Activated T-cell treated with anti-CD3 and anti-CD28 coated beads, Interleukin-2, amount 50 U/mL, for 4 hours (primary cell): ENCODE results near the gene E2F7. TPM values are rescaled to one million over a fixed set of nuclear protein-coding genes. Genes with fewer than 3 reads are reported as not detected.
A peak's percentile ranks its signal among the peaks of the same experiment; 100 is the strongest.
"Not testable (repeated sequence)": the region's sequence is repeated elsewhere in the genome, so short reads cannot be mapped to it uniquely, and the experiment has no call there.

Experiments
- ATAC-seq, 2 donors: fragments of 200-7000 bp; cut with Tn5 transposase; one replicate each; pipeline ENCODE4 v1.10.0; 2021
- DNase-seq: peaks from one replicate; pipeline ENCODE4 v3.0.0-alpha.2; 2020
- H3K27me3 Mint-ChIP-seq: one replicate; pipeline ENCODE4 v1.8.0; 2021; ENCODE audit warnings: low read depth, mixed read lengths
- H3K36me3 Mint-ChIP-seq: one replicate; pipeline ENCODE4 v1.8.0; 2022; ENCODE audit warnings: mixed read lengths; ENCODE audit not compliant: insufficient read depth
- H3K4me1 Mint-ChIP-seq: one replicate; pipeline ENCODE4 v1.8.0; 2021; ENCODE audit warnings: low read depth, mixed read lengths
- H3K4me3 Mint-ChIP-seq: one replicate; pipeline ENCODE4 v1.8.0; 2021; ENCODE audit warnings: mild to moderate bottlenecking, moderate library complexity, mixed read lengths
- H3K9me3 Mint-ChIP-seq: one replicate; pipeline ENCODE4 v1.8.0; 2021; ENCODE audit warnings: mixed read lengths
- total RNA-seq, 3 donors: library from RNA; stranded (reverse); gene quantifications; one replicate each; pipeline ENCODE4 v1.2.1, GENCODE V29; 2021

E2F7 gene
- total RNA-seq, 3 donors from 2014 or later, result 1.6 to 2.0 (median 1.6) TPM

DNA sequence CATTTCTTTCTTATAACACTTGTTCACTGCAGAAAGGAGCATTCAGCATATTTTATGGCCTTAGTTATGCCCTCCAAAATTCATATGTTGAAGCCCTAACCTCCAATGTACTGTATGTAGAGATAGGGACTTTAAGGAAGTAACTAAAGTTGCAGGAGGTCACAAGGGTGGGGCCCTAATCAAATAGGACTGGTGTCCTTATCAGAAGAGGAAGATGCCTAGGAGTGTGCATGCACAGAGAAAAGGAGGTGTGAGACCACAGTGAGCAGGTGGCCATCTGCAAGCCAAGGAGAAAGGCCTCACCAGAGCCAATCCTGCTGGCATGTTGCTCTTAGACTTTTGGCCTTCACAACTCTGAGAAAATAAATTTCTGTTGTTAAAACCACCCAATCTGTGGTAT is 12.9 kb upstream of the E2F7 start:
- H3K27me3 Mint-ChIP-seq, result peaks cover 23% of the 10 kb centered on the region

DNA sequence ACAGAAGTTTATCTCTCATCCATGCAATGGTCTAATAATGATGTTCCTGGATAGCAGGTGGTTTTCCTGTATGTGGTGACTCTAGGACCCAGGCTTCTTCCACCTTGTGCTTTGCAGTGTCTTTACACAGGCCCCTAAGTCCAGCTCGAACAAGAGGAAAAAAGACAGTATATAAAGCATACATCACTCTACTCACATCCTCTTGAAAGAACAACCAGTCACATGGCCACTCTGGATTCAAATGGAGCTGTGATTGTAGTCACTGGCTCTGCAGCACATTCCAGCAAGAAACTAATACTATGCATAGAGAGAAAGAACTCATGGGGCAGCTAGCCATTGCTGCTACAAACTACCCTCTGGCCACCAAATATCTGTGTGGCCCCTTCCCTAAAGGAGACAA is 11.5 kb upstream of the E2F7 start:
- no peak for DNase-seq
- ATAC-seq, result no peak
- no peaks in the 10 kb centered on the region for H3K36me3 Mint-ChIP-seq
- no peaks in the 10 kb centered on the region for H3K9me3 Mint-ChIP-seq
- peaks cover 23% of the 10 kb centered on the region for H3K27me3 Mint-ChIP-seq
- H3K4me3 Mint-ChIP-seq, result no peak overlapping the region
- H3K4me1 Mint-ChIP-seq, result no peaks in the 10 kb centered on the region

More for the DNA sequence above, 12.9 kb upstream of the E2F7 start:
- Mint-ChIP-seq H3K4me3 (no peak overlapping the region), H3K9me3 (no peaks in the 10 kb centered on the region), H3K36me3 (no peaks in the 10 kb centered on the region), H3K4me1 (no peaks in the 10 kb centered on the region)
- no peak for DNase-seq
- no peak for ATAC-seq

DNA sequence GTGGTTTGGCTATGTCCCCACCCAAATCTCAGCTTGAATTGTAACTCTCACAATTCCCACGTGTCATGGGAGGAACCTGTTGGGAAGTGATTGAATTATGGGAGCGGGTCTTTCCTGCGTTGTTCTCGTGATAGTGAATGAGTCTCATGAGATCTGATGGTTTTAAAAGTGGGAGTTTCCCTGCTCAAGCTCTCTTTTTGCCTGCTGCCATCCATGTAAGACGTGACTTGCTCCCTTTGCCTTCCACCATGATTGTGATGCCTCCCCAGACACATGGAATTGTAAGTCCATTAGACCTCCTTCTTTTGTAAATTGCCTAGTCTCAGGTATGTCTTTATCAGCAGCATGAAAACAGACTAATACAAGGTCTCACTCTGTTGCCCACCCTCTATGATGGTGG is 8.5 kb upstream of the E2F7 start:
- DNase-seq, H3K36me3 Mint-ChIP-seq, H3K4me1 Mint-ChIP-seq, H3K4me3 Mint-ChIP-seq, ATAC-seq, H3K9me3 Mint-ChIP-seq: not testable (repeated sequence)
- H3K27me3 Mint-ChIP-seq, result peaks cover 13% of the 10 kb centered on the region

- ATAC-seq (no peak), DNase-seq (no peak)
- Mint-ChIP-seq H3K27me3 (peaks cover 7% of the 10 kb centered on the region), H3K36me3 (no peaks in the 10 kb centered on the region), H3K4me1 (no peaks in the 10 kb centered on the region), H3K9me3 (no peaks in the 10 kb centered on the region), H3K4me3 (no peak overlapping the region)
These were observed 7.6 kb upstream of the E2F7 start for GRCh38 chr12:77072833-77073495.

DNA sequence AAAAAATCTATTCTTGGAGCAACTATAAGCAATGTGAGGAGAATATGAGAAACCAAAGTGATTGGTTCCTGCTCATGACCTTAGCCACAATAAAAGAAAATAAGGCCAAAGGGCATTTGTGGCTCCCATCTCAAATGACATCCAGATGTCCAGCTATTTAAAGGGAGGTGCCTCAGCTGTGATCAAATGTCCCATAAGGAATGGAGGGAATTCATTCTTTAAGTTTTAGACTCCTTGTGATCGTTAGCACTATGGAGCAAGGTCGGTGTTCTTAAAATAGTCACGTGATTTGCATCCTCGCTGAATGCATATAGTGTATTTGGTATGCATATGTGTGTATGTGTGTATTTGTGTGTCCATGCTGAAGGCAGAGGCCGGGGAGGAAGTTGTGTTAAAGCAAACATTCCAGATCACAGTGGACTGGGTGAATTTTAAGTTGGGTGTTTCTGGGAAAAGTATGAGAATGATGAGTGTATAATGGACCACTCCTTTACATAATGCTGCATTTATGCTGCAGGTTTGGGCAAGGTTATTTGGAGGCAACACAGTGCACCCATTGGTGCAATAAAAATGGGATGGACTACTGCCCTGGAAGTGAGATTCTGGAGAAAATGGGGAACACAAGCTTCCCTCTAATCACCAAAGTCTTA is 5.6 kb upstream of the E2F7 start:
- DNase-seq (no peak), ATAC-seq (no peak)
- peaks cover 2% of the 10 kb centered on the region for H3K4me1 Mint-ChIP-seq
- H3K9me3 Mint-ChIP-seq, result no peaks in the 10 kb centered on the region
- H3K27me3 Mint-ChIP-seq, result peaks cover 5% of the 10 kb centered on the region
- no peaks in the 10 kb centered on the region for H3K36me3 Mint-ChIP-seq
- no peak overlapping the region for H3K4me3 Mint-ChIP-seq

DNA sequence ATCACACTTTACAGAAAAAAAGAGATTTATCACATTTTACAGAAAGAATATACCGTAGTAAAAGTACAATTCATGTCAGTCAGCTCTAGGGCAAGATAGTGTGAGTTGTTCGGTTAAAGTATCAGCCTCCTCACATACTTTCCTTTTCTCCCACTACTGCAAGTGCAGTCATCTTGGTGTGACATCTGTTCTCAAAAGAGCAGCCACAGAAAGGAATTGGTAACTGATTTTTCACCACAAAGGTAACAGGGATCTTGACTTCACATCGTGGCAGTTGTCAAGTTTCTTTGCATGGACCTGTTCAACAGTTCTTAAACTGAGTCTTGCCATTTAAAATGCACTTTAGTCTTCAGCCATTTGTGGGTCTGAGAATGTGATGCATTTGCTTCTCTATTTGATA is 5.0 kb upstream of the E2F7 start:
- peaks cover 1% of the 10 kb centered on the region for H3K27me3 Mint-ChIP-seq
- H3K9me3 Mint-ChIP-seq, result no peaks in the 10 kb centered on the region
- H3K4me3 Mint-ChIP-seq, result no peak overlapping the region
- DNase-seq, result no peak
- no peaks in the 10 kb centered on the region for H3K36me3 Mint-ChIP-seq
- H3K4me1 Mint-ChIP-seq, result peaks cover 2% of the 10 kb centered on the region
- ATAC-seq, result no peak

DNA sequence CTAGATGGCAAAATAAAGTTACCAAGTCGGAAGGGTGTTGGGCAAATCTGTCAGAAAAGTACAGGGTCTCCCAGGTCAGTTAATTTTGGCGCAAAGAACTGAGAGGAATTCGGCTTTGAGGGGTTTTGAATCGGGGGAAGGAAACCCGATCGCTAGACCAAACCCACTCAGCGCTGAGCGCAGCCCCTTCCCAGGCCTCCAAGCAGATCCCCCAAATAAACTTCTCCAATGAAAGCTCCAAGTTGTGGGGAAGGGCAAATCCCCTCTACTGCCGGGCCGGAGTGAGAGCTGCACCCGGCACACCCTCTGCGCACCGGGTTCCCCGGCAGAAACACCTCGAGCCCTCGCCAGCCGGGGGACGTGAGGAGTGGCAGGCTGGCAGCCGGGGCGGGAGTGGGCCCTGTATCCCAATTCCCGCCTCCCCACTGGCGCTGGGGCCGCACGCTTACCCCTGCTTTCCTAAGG is 441 bp downstream of the E2F7 start:
- Mint-ChIP-seq H3K36me3 (no peaks in the 10 kb centered on the region), H3K4me3 (peak overlapping the region; percentile 76), H3K27me3 (peaks cover 15% of the 10 kb centered on the region), H3K9me3 (no peaks in the 10 kb centered on the region), H3K4me1 (peaks cover 12% of the 10 kb centered on the region)
- DNase-seq (no peak), ATAC-seq (peak; percentile 44 to 49)

- Mint-ChIP-seq H3K4me3 (no peak overlapping the region), H3K36me3 (no peaks in the 10 kb centered on the region), H3K27me3 (peaks cover 15% of the 10 kb centered on the region), H3K4me1 (peaks cover 12% of the 10 kb centered on the region), H3K9me3 (no peaks in the 10 kb centered on the region)
- ATAC-seq (no peak), DNase-seq (no peak)
These were observed 2.4 kb downstream of the E2F7 start for GRCh38 chr12:77062846-77063461.

DNA sequence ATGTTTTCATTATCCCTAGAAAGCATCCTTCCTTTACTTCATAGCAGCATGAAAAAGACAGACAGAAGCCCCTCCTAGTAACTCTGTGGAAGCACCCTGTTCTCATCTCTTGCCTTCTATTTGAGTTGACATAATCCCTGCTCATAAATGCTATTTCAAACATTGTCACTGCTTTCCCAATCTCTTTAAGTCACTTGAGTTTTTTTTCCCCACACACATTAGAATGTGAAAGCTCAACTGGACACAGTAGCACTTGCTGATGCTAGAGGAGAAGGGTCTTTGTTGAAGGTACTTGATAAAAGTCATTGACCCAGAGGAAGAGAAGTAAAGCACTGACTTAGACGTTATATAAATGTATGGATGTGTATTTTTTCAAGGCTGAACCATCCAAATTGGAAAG is 3.0 kb downstream of the E2F7 start:
- Mint-ChIP-seq H3K36me3 (no peaks in the 10 kb centered on the region), H3K4me3 (no peak overlapping the region), H3K4me1 (peaks cover 12% of the 10 kb centered on the region), H3K27me3 (peaks cover 15% of the 10 kb centered on the region), H3K9me3 (no peaks in the 10 kb centered on the region)
- ATAC-seq (no peak), DNase-seq (no peak)

DNA sequence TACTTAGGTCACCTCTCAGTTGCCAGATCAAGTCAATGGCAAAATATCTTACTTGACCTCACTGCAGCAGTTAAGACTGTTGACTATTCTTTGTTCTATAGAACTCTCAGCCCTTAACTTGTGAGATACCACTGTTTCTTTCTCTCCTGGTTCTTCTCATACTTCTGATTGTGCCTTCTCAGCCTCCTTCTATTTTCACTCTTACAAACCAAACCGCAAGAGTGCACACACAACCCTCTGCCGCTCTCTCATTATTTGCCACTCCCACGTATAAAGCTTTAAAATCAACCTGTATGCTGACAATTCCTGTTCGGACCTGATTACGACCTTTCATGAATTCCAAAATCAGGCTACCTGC is 4.5 kb downstream of the E2F7 start:
- H3K4me1 Mint-ChIP-seq, result peaks cover 10% of the 10 kb centered on the region
- ATAC-seq (no peak), DNase-seq (no peak)
- peaks cover 13% of the 10 kb centered on the region for H3K27me3 Mint-ChIP-seq
- H3K36me3 Mint-ChIP-seq, result no peaks in the 10 kb centered on the region
- H3K9me3 Mint-ChIP-seq, result no peaks in the 10 kb centered on the region
- H3K4me3 Mint-ChIP-seq, result no peak overlapping the region

- no peaks in the 10 kb centered on the region for H3K36me3 Mint-ChIP-seq
- DNase-seq (no peak), ATAC-seq (no peak)
- H3K4me1 Mint-ChIP-seq, result peaks cover 10% of the 10 kb centered on the region
- no peak overlapping the region for H3K4me3 Mint-ChIP-seq
- H3K9me3 Mint-ChIP-seq, result no peaks in the 10 kb centered on the region
- peaks cover 13% of the 10 kb centered on the region for H3K27me3 Mint-ChIP-seq
These were observed 5.1 kb downstream of the E2F7 start for GRCh38 chr12:77060136-77060882.

DNA sequence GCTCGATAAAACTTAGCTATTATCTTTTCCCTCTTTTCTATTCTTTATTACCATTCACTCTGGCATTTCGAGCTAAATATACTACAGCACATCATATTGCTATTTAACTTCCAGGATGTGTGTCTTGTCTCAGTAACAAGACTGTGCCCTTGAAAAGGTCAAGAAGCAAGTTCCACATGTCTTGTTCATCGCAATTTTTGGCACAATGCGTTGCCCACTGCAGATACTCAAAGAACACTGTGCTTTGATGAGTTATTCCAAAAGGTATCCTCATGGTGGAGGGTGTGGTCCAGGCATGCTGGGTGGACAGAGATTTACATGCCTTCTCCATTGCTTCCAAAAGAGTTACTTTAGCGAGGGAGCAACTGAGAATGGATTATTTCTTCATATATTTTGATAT is 6.6 kb downstream of the E2F7 start:
- Mint-ChIP-seq H3K27me3 (peaks cover 9% of the 10 kb centered on the region), H3K4me1 (peaks cover 5% of the 10 kb centered on the region), H3K4me3 (no peak overlapping the region), H3K9me3 (no peaks in the 10 kb centered on the region), H3K36me3 (no peaks in the 10 kb centered on the region)
- ATAC-seq (no peak), DNase-seq (no peak)

- peaks cover 2% of the 10 kb centered on the region for H3K4me1 Mint-ChIP-seq
- no peak for ATAC-seq
- no peaks in the 10 kb centered on the region for H3K27me3 Mint-ChIP-seq
- no peak overlapping the region for H3K4me3 Mint-ChIP-seq
- no peak for DNase-seq
- H3K9me3 Mint-ChIP-seq, result no peaks in the 10 kb centered on the region
- no peaks in the 10 kb centered on the region for H3K36me3 Mint-ChIP-seq
These were observed 10.5 kb downstream of the E2F7 start for GRCh38 chr12:77054851-77055250.

- Mint-ChIP-seq H3K36me3 (no peaks in the 10 kb centered on the region), H3K27me3 (no peaks in the 10 kb centered on the region), H3K4me3 (no peak overlapping the region), H3K4me1 (peaks cover 2% of the 10 kb centered on the region), H3K9me3 (no peaks in the 10 kb centered on the region)
- no peak for ATAC-seq
- no peak for DNase-seq
These were observed 12.1 kb downstream of the E2F7 start for GRCh38 chr12:77053259-77053658.
